Stimulated activated CD4-positive, alpha-beta T cell treated with anti-CD3 and anti-CD28 coated beads, Interleukin-15, amount 100 ng/mL, for 1 hour (primary cell): ENCODE data around the gene FCGBP.
"Not testable (repeated sequence)": the region's sequence is repeated elsewhere in the genome, so short reads cannot be mapped to it uniquely, and the experiment has no call there.

ENCODE experiments used
- DNase-seq, 2 donors: peaks; one replicate each; pipeline ENCODE4 v3.0.0-alpha.2; 2020; ENCODE audit warnings: low read depth in 1 of 2, low spot score in 1 of 2

The FCGBP gene

DNA sequence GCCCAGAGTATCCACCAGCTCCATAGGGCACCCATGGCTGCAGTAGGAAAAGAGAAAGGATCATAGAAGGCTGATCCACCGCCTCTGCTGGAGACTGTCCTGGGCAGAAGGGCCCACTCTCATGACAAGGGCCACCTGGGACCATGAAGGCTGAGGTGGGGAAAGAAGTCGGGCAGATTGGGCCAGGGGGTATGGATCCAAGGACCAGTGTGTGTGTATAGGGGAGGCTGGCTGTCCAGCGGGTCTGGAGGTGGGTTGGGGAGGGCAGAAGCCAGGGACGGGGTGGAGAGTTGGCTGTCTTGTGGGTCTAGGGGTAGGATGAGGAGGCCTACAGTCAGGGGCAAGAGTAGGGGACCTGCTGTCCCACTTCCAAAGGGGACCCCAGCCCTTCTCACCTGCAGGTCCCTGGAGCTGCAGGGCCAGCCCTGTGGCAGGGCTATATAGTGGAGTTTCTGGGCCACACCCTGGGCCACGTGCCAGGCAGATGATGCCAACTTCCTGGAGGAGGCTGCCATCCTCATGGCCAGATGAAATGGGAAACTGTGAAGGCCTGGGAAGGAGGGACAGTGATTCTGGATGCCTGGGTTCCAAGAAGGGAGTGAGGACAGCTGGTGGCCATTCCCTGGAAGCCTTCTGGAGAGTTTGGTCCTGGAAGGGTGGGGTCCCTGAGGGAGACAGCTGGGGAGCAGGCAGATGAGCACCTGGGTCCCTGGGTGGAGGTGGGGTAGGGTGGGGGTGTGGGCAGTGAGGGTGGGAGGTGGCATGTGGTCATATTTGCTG, at the start of gene FCGBP:
TSS of gene FCGBP (minus strand) at position 51 of the 780 bp plus-strand sequence.
- no peak for DNase-seq

DNA sequence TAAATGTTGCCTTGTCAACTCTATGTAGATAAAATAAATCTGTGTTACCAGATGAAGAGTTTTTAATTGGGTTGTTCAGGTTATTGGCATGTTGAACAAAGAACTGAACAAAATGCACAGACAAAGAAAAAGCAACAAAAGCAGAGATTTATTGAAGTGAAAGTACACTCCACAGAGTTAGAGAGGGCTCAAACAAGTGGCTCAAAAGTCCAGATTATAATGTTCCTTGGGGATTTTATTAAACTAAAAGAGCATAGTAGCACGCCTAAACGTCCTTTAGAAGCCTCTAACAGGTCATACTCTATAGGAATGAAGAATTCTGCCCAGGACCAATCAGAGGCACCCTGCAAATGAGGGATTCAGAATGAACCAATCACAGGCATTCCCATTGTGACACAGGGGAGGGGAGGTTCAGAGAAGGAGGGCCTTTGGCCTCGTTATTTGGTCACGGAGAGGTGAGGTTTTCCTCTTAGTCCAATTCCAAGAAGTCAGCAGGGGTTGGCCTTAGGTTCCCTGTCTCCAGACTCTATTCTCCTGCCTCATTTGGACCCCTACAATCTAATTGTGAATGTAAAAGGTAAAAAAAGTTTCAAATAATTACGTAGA, 49.4 kb upstream of the FCGBP start:
- no peak for DNase-seq

DNA sequence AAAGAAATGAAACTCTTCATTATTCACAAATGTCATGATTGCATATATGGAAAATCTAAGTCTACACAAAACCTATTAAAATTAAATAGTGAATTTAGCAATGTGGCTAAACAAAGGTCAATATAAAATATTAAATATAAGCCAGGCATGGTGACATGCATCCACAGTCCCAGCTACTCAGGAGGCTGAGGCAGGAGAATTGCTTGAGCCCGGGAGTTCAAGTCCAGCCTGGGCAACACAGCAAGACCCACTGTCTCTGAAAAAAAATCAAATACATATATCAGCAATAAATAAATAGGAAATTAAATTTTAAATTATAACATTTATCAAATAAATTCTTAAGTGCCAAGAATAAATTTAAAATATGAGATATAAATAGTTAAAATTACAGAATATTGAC, 48.4 kb upstream of the FCGBP start:
- no peak for DNase-seq

DNA sequence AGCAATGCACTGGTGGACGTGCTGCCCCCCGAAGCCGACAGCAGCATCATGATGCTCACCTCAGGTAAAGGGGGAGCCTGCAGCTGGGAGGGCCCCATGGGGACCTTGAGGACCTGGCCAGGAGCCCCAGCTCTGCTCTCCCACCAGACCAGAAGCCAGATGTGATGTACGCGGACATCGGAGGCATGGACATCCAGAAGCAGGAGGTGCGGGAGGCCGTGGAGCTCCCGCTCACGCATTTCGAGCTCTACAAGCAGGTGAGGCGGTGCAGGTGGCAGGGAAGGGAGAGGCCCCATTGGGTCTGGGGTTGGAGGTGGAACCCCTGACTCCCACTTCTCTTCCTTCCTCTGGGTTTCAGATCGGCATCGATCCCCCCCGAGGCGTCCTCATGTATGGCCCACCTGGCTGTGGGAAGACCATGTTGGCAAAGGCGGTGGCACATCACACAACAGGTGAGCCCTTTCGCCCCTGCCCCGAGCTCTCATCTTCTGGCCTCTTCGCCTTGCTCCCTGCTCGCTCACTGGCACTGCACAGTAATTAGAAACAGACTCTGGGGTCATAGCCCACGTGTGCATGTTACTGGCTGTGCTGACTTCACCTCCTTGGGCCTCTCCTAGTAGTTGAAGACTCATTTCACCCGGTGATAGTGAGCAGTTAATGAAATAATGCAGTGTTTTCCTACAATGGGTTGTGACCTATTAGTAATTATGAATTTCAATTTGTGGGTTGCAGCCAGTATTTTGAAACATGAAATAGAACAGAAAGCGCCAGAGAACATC, 40.1 kb upstream of the FCGBP start:
- DNase-seq = no peak

DNA sequence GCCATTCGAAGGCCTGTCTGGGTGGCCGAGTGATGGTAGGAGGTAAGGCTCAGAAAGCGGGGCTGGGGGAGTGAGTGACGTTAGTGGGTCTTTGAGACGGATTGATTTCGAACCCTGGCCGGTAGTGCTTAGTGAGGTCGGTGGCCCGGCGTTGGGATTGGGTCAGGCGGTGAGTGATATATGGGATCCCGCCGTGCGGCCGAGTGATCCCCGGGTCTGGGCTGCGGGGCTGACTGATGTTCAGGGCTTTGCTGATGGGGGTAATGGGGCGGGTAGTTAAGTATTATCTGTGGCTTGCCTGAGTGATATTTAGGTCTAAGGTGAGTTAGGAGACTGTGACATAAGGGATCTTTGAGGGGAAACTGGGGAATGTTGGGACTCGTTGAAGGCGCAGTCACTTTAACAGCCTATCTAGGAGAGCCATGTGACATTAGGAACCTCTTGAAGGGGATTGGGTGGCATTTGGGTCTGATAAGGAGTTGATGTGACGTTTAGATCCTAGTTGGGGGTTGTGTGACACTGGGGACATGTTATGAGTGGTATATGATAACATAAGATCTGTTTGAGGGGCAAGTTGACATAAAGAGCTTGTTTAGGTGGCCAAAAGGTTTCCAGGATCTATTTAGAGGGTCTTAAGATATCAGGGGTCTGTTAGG, 37.1 kb upstream of the FCGBP start:
- no peak for DNase-seq

DNA sequence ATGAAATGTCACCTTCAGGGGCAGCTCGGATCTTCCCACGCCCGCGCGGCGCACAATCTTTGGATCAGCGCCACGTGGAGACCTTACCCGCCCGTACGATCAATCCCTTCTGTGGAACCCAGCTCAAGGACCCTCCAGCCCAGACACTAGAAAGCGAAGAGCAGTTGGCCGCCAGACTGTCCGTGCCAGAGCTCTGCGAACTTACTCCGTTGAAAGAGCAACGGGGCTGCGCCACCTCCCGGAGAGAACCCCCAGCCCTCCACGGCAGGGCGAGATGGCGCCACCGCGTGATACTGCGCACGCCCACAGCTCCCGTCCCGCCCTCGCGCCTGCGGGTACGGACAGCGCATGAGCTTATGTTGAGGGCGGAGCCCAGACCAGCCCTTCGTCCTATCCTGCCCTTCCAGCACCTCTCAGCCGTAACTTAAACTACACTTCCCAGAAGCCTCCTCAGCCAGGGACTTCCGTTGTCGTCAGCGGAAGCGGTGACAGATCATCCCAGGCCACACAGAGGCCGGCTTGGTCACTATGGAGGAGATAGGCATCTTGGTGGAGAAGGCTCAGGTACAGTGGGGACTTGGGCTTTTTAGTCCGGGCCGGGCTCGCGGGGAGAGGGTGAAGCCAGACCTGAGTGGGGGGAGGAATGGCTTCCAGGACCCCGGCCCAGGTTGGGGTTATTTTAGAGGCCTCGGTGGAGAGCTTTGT, 36.4 kb upstream of the FCGBP start, which contains the start of gene PSMC4:
TSS of gene PSMC4 (plus strand) at position 491 of the 705 bp plus-strand sequence. CDS start at position 529, 38 bp downstream.
- peak; percentile 95 to 98 for DNase-seq

DNA sequence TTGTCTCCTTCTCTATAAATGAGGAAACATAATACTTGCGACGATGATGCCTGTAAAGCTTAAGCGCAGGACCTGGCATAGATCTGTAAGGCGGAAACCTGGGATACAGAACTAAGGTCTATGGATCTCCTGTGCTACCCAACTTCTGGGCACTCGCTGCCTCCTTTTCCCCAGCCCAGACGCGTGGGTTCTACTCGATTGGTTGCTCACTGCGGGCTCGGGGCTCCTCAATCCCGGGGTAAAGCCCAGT, 35.9 kb upstream of the FCGBP start:
- DNase-seq = no peak

DNA sequence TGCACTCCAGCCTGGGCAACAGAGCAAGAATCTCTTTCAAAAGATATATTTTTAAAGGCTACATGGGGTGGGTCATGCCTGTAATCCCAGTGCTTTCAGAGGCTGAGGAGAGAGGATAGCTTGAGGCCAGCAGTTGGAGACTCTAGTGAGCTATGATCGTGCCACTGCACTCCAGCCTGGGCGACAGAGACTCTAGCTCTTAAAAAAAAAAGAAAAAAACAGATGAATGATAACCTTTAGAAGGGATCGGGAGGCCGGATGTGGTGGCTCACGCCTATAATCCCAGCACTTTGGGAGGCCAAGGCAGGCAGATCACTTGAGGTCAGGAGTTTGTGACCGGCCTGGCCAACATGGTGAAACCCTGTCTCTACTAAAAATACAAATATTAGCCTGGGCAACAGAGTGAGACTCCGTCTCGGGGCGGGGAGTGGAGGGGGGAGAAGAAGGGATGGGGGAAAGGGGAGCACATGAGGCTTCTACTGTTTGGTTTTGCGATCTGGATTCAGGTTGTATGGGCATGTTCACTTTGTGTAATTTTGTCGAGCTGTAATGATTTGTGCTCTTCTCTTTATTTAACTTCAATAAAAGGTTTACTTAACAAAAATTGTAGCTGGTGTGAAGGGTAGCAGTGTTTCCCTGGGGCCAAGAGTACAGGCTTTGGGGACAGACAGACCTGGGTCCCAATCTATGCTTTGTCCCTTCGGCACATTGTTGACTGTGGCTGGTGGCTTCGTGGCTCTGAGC, 35.4 kb upstream of the FCGBP start:
- no peak for DNase-seq

- no peak for DNase-seq
These were observed 34.8 kb upstream of the FCGBP start for GRCh38 chr19:39969266-39969665.

DNA sequence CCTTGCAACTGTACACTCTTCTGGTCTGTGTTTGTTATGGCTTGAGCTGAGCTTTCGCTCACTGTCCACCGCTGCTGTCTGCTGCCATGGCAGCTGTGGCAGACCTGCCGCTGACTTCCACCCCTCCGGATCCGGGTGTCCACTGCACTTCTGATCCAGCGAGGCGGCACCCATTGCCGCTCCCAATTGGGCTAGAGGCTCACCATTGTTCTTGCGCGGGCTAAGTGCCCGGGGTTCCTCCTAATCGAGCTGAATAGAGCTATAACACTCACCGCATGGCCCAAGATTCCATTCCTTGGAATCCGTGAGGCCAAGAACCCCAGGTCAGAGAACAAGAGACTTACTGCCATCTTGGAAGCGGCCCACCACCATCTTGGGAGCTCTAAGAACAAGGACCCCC, 34.4 kb upstream of the FCGBP start:
- DNase-seq = no peak

DNA sequence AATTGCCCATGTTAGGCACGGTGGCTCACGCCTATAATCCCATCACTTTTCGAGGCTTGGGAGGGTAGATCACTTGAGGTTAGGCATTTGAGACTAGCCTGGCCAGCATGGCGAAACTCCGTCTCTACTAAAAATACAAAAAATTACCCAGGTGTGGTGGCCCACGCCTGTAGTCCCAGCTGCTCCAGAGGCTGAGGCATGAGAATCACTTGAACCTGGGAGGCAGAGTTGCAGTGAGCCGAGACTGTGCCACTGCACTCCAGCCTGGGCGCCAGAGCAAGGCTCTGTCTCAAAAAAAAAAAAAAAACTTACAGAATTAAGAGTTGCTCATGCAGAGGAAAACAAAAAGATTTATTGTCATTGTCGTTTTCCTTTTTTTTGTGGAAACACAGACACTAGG, 33.1 kb upstream of the FCGBP start:
- DNase-seq = no peak

DNA sequence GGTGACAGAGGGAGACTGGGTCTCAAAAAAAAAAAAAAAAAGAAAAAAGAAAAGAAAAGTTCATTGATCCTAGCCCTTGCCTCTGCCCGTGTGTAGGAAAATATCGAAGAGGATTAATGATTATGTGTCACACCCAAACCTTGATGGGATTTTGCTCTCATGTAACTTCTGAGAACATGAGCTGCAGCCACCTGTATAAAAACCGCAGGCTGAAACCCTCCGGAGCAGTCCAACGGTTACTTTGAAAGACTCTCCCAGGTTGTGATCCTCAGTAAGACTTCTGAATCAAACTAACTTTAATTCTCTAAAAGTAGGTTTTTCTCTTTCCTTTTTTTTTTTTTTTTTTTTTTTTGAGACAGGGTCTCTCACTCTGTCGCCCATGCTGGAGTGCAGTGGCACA, 32.2 kb upstream of the FCGBP start:
- no peak for DNase-seq

DNA sequence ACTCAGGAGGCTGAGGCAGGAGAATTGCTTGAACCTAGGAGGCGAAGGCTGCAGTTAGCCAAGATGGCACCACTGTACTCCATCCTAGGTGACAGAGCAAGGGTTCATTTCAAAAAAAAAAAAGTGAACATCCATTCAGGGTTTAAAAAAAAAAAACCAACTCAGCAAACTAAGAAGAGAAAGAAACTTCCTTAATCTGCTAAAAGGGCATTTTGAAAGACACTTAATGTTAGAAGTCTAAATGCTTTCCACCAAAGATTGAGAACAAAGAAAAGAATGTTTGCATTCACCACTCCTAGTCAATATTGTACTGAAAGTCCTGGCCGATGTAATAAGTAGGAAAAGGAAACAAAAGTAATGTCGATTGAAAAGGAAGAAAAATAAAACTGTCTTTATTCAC, 29.5 kb upstream of the FCGBP start:
- no peak for DNase-seq

- not testable (repeated sequence) for DNase-seq
These were observed 25.0 kb upstream of the FCGBP start for GRCh38 chr19:39959407-39959806.

GRCh38 chr19:39958942-39959341, 24.5 kb upstream of the FCGBP start:
- not testable (repeated sequence) for DNase-seq

GRCh38 chr19:39957886-39958285, 23.5 kb upstream of the FCGBP start:
- not testable (repeated sequence) for DNase-seq

DNA sequence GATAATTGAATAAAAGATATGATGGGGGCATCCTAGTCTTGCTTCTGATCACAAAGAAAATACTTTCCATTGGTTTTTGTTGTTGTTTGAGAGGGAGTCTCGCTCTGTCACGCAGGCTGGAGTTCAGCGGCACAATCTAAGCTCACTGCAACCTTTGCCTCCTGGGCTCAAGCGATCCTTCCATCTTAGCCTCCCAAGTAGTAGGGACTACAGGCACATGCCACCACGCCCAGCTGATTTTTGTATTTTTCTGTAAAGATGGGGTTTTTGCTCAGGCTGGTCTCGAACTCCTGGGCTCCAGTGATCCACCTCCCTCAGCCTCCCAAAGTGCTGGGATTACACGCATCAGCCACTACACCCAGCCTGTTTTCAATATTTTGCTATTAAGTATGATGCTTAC, 19.5 kb upstream of the FCGBP start:
- no peak for DNase-seq

GRCh38 chr19:39951686-39952085, 17.3 kb upstream of the FCGBP start:
- no peak for DNase-seq

- no peak for DNase-seq
These were observed 16.7 kb upstream of the FCGBP start for GRCh38 chr19:39951065-39951650.
